HL-60 (cell line): Measurements from ENCODE around the gene YWHAG.

Source experiments
- DNase-seq, 2 experiments: peaks; one replicate each; pipeline ENCODE4 v3.0.0-alpha.2; 2010 to 2020; ENCODE audit warnings: low read depth in 1 of 2, low spot score in 1 of 2
- H3K27ac ChIP-seq: fragments of 250-450 bp; sonication (Bioruptor Pico); replicated peaks from 2 replicates; pipeline ENCODE4 v1.5.1; 2020; ENCODE audit warnings: mild to moderate bottlenecking, moderate library complexity
- H3K27me3 ChIP-seq: fragments of 250-450 bp; sonication (Bioruptor Pico); 2 replicates; pipeline ENCODE4 v1.5.1; 2021; ENCODE audit warnings: mild to moderate bottlenecking, moderate library complexity; ENCODE audit not compliant: insufficient read depth, poor library complexity, severe bottlenecking
- H3K4me3 ChIP-seq: replicated peaks from 2 replicates; pipeline ENCODE4 v1.5.1; 2011; ENCODE audit warnings: mild to moderate bottlenecking, control low read depth, low read length; ENCODE audit not compliant: insufficient read depth
- GABPA ChIP-seq: IDR thresholded peaks from 2 replicates; pipeline ENCODE4 v1.6.1; 2012; ENCODE audit warnings: low read depth
- POLR2AphosphoS5 ChIP-seq: IDR thresholded peaks from 2 replicates; pipeline ENCODE4 v1.6.1; 2012; ENCODE audit warnings: low read depth
- SPI1 ChIP-seq: IDR thresholded peaks from 2 replicates; pipeline ENCODE4 v1.6.1; 2012; ENCODE audit warnings: low read depth, mild to moderate bottlenecking, borderline replicate concordance
- TF ChIP-seq, protein P1 (sequence below): IDR thresholded peaks from 2 replicates; pipeline ENCODE4 v1.6.1; 2012; ENCODE audit warnings: low read depth; ENCODE audit not compliant: insufficient replicate concordance
- TF ChIP-seq, protein P2 (sequence below): IDR thresholded peaks from one replicate; pipeline ENCODE4 v1.5.1; 2011; ENCODE audit warnings: low read length, control low read depth, inconsistent platforms; ENCODE audit not compliant: insufficient read depth

Gene YWHAG

DNA sequence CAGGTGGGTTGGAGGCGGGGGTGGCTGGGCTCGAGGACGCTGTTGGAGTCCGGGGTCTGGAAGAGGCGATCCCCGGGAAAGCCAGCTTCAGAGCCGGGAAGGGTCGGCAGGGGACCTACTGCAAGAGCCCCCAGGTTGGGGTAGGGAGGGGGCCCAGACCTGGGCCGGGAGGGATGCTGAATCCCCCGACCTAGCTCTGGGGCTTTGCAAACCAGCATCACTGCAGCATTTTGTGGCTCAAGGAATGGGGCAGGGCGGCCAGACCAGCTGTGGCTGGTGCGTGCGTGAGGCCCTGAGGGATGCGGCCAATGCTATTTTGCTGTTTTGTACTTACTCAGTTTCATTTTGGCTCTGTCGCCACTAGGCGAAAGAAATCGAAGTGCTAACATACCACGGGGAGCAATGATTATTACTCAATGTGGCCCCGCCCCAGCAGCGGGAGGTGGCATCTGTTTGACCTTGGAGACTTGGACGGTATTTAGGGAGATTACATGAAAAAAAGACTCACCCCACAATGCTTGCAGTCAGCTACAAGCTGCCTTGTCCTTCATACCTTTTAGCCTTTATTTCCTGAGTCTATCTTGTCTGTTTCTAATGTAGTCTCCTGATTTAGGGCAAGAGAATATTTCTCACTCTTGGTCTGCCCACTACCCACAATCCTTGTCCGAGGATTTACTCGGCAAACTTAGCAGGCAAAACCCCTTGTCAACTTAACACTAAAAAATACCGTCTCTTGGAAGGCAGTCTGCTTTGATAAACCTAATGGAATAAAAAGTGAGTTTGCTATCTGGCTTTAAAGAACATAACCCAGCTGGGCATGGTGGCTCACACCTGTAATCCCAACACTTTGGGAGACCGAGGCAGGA is 40.1 kb downstream of the YWHAG start:
- DNase-seq, result peak; percentile 81 to 83
- TF ChIP-seq POLR2AphosphoS5, result no peak; the same call in 1 of the 2 replicates
- no peak for TF ChIP-seq SPI1
- TF ChIP-seq, protein P1, sequence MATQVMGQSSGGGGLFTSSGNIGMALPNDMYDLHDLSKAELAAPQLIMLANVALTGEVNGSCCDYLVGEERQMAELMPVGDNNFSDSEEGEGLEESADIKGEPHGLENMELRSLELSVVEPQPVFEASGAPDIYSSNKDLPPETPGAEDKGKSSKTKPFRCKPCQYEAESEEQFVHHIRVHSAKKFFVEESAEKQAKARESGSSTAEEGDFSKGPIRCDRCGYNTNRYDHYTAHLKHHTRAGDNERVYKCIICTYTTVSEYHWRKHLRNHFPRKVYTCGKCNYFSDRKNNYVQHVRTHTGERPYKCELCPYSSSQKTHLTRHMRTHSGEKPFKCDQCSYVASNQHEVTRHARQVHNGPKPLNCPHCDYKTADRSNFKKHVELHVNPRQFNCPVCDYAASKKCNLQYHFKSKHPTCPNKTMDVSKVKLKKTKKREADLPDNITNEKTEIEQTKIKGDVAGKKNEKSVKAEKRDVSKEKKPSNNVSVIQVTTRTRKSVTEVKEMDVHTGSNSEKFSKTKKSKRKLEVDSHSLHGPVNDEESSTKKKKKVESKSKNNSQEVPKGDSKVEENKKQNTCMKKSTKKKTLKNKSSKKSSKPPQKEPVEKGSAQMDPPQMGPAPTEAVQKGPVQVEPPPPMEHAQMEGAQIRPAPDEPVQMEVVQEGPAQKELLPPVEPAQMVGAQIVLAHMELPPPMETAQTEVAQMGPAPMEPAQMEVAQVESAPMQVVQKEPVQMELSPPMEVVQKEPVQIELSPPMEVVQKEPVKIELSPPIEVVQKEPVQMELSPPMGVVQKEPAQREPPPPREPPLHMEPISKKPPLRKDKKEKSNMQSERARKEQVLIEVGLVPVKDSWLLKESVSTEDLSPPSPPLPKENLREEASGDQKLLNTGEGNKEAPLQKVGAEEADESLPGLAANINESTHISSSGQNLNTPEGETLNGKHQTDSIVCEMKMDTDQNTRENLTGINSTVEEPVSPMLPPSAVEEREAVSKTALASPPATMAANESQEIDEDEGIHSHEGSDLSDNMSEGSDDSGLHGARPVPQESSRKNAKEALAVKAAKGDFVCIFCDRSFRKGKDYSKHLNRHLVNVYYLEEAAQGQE, result no peak
- TF ChIP-seq, protein P2, sequence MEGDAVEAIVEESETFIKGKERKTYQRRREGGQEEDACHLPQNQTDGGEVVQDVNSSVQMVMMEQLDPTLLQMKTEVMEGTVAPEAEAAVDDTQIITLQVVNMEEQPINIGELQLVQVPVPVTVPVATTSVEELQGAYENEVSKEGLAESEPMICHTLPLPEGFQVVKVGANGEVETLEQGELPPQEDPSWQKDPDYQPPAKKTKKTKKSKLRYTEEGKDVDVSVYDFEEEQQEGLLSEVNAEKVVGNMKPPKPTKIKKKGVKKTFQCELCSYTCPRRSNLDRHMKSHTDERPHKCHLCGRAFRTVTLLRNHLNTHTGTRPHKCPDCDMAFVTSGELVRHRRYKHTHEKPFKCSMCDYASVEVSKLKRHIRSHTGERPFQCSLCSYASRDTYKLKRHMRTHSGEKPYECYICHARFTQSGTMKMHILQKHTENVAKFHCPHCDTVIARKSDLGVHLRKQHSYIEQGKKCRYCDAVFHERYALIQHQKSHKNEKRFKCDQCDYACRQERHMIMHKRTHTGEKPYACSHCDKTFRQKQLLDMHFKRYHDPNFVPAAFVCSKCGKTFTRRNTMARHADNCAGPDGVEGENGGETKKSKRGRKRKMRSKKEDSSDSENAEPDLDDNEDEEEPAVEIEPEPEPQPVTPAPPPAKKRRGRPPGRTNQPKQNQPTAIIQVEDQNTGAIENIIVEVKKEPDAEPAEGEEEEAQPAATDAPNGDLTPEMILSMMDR, result peak; percentile 3
- TF ChIP-seq GABPA, result no peak
- peak overlapping the region; percentile 66 for H3K4me3 ChIP-seq
- peak overlapping the region; percentile 46 for H3K27ac ChIP-seq
- H3K27me3 ChIP-seq, result no peaks in the 10 kb centered on the region

DNA sequence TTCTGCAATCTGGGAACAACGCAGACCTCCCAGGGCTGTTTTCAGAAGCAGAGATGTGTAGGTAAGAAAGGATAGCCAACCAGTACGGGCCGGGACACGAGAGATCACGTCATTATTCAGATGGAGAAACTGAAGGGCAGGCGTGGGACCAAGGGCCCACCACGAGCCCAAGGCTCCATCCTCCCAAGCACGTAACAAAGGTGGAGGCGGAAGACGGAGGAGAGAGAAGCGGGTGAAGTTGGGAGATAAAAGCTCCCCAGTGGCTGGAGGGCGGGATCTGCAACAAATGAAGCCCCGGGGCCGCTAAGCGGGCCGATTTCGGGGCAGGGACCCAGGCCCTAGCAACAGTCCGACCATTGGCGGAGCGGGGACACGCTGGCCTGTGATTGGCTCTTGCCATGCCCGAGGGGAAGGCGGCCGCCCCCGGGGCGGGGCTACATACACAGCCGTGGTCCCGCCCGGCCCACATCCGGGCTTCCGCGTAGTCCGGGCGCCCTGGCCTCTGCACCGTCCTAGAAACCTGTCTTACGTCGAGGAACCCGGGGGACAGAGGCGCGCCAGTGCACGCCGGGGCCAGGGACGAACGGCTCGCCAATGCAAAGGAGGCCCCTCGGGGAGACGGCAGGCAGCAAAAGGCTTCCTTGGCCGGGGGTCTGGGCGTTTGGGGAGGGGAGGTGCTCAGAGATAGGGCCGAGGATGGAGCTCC is 40.9 kb downstream of the YWHAG start:
- Histone ChIP-seq H3K27me3 (no peaks in the 10 kb centered on the region), H3K27ac (peak overlapping the region; percentile 46), H3K4me3 (peak overlapping the region; percentile 66)
- TF ChIP-seq, protein P2, result no peak
- TF ChIP-seq POLR2AphosphoS5 (no peak), SPI1 (no peak), GABPA (no peak)
- TF ChIP-seq, protein P1, result no peak
- peak; percentile 93 for DNase-seq

DNA sequence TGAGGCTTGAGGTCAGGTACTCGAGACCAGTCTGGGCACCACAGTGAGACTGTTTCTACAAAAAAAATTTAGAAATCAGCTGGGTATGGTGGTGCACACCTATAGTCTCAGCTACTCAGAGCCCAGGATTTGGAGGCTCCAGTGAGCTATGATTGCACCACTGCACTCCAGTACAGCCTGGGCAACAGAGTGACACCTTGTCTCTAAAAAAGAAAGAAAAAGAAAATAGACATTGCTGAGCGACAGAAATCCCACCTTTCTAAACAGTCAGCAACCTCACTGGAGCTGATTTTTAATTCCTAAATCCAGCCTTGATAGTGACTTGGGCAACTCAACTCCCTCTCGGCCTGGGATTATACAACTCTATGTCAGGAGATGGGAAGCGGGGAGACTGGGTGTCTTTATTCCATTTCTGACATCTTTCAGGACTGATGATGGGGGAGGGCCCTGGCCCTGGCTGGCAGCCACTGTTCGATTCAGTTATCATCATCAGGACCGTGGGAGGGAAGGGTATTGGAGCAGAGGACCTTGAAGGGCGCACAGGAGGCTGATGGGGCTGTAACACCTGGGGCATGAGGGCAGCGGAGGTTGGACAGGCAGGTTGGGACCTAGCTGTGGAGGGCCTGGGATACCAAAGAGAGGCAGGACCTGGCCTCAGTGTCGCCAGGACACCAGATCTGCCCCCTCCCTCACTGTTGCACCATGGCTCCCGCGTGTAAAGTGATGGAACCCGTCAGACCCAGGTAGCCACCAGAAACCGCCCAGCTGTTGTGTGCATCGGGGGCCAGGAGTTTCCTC is 41.6 kb downstream of the YWHAG start:
- Histone ChIP-seq H3K27ac (no peak overlapping the region), H3K27me3 (no peaks in the 10 kb centered on the region), H3K4me3 (peak overlapping the region; percentile 66)
- DNase-seq, result no peak
- TF ChIP-seq, protein P1, result no peak
